Stromal cell of bone marrow (primary cell): ENCODE measurements around the gene CCDC183.

ENCODE experiments used
- DNase-seq: peaks from one replicate; pipeline ENCODE4 v3.0.0-alpha.2; 2012; ENCODE audit warnings: low read depth

CCDC183 gene

GRCh38 chr9:136849960-136850865, 54.1 kb downstream of the CCDC183 start:
- no peak for DNase-seq

DNA sequence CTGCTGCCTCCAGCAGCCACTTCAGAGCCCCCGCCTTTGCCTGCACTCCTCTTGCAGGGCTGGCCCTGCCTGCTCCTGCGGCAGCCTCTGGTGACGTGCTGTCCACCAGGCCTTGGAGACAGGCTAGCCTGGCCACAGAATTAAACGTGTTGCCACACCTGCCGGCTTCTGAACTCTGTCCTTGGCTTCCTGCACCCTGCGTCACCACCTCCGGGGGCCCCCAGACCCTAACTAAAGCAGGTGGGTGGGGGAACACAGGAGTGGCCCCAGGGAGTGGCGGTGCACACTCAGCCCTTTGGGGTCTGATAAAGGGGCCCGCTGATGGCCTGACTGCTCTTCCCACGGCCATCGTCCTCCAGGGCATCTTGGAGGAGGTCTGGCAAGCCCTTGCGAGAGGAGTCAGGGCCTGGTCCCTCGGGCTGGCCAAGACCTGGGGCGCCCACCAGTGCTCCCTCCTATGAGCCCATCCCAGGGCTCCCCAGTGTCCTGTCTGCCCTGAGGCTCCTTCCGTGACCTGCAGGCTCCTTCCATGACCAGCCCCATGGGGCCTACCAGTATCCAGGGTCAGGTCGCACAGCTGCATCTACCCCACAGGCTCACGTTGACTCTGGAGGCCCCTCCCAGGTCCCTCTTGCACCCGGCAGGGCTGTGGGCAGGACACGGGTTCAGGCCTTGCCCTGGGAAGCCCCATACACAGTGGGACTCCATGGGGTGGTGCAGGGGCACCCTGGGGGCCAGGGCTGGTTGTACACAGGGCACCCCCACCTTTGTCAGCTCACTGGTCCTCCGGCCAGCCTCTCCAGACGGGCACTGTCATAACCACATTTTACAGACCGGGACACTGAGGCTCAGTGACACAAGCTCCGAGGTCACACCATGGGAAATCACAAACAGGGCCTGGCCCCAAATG, 55.0 kb downstream of the CCDC183 start:
- no peak for DNase-seq

DNA sequence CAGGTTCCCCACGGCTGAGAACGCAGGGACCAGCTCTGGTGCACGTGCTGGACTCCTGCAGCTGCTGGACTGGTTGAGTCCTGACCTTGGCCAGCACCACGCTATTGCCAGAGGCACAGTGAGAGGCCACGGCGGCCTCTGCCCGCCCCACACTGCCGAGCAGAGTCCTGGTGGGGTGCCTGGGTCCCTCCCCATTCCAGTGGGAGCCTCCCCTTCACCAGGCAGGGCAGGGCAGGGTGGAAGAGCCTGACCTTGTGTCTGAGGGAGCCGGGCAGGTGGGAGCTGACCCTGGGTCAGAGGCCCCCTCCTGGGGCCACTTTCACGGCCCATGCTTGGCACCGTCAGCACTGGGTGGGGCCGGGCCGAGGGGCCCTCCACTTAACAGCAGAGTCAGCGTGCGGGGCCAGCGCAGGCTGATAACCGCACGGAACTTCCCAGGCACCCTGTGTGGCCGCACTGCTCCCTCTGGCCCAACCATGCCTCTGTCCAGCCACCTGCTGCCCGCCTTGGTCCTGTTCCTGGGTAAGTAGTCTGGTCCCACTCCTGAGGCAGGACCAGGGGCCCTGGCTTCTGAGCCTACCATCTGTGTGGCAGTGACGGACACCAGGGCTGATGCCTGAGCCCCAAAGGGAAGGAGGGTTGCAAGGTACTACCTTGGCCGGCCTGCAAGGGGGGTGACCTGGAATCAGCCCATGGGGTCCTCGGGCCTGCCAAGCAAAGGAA, 56.0 kb downstream of the CCDC183 start, which contains the start of gene MAMDC4:
MAMDC4 (plus strand) TSS at position 406 of the 723 bp plus-strand sequence; CDS start at position 477, 71 bp downstream.
- no peak for DNase-seq

- DNase-seq = no peak
Measured at GRCh38 chr9:136852664-136853595, 56.8 kb downstream of the CCDC183 start.

- DNase-seq = no peak
Measured at GRCh38 chr9:136853596-136854112, 57.5 kb downstream of the CCDC183 start.

DNA sequence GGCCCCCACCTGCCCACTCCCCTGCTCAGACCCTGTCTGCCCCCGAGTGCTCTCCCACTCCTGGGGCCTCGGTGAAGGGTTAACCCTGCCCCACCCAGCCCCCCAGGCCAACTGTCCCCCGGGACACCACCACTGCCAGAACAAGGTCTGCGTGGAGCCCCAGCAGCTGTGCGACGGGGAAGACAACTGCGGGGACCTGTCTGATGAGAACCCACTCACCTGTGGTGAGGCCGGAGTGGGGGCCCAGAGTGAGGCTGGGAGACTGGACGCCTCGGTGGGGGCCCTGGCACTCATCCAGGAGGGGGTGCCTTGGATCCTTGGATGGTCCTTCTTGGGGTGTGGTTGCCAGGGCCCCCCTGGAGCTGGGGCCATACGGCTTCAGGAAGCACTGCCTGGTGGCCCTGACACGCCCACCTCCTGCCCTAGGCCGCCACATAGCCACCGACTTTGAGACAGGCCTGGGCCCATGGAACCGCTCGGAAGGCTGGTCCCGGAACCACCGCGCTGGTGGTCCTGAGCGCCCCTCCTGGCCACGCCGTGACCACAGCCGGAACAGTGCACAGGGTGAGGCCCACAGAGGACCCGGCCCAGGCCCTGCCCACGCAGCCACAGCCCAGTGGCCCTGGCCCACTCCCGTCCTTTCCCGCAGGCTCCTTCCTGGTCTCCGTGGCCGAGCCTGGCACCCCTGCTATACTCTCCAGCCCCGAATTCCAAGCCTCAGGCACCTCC, 58.1 kb downstream of the CCDC183 start:
- no peak for DNase-seq

GRCh38 chr9:136854842-136855460, 58.8 kb downstream of the CCDC183 start:
- no peak for DNase-seq

- no peak for DNase-seq
Measured at GRCh38 chr9:136855461-136856078, 59.4 kb downstream of the CCDC183 start.

DNA sequence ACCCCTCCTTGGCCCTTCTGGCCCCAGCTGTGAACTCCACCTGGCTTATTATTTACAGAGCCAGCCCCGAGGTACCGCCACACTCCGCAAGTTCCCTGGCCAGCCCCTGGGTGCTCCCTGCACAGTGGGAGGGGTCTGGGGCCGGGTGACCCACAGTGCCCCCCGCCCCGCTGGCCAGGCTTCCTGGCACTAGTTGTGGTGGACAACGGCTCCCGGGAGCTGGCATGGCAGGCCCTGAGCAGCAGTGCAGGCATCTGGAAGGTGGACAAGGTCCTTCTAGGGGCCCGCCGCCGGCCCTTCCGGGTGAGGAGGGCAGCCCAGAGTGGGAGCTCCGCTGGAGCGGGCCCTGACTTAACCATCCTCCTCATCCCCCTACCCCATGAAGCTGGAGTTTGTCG, 59.9 kb downstream of the CCDC183 start:
- no peak for DNase-seq

DNA sequence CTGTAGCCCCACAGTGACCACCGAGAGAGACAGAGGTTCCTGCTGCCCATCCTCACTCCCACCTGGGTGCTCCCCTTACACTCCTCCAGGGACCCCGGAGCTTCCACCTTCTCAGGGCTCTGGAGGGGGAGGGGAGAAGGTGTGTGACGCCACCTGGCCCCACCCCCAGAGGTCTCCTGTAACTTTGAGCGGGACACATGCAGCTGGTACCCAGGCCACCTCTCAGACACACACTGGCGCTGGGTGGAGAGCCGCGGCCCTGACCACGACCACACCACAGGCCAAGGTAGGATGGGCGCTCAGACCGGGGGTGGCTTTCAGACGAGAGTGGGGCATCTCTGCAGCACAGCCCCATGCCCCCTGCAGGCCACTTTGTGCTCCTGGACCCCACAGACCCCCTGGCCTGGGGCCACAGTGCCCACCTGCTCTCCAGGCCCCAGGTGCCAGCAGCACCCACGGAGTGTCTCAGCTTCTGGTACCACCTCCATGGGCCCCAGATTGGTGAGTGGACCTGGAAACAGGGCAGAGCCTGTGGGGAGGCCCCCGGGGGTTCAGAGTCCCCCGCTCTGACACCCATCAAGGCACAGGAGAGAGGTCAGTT, 60.5 kb downstream of the CCDC183 start:
- DNase-seq = no peak

DNA sequence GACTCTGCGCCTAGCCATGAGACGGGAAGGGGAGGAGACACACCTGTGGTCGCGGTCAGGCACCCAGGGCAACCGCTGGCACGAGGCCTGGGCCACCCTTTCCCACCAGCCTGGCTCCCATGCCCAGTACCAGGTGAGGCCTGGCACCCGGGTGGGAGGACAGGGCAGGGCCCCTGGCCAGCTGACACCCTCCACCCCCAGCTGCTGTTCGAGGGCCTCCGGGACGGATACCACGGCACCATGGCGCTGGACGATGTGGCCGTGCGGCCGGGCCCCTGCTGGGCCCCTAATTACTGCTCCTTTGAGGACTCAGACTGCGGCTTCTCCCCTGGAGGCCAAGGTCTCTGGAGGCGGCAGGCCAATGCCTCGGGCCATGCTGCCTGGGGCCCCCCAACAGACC, 61.0 kb downstream of the CCDC183 start:
- DNase-seq = no peak
